HFFc6 (cell line): ENCODE measurements around the gene NELFB. TPM values are rescaled to one million over a fixed set of nuclear protein-coding genes. Genes with fewer than 3 reads are reported as not detected.
A peak's percentile ranks its signal among the peaks of the same experiment; 100 is the strongest.

Experiments
- DNase-seq: peaks from one replicate; pipeline ENCODE4 v3.0.0-alpha.2; 2018
- H3K27ac Mint-ChIP-seq: 2 replicates; pipeline ENCODE4 v1.8.0; 2020; ENCODE audit warnings: mild to moderate bottlenecking, mixed read lengths
- H3K27me3 Mint-ChIP-seq: 2 replicates; pipeline ENCODE4 v1.8.0; 2021; ENCODE audit warnings: mild to moderate bottlenecking, moderate library complexity, mixed read lengths; ENCODE audit not compliant: insufficient read depth
- H3K36me3 Mint-ChIP-seq: 2 replicates; pipeline ENCODE4 v1.8.0; 2021; ENCODE audit warnings: low read depth, mixed read lengths
- H3K4me1 Mint-ChIP-seq: 2 replicates; pipeline ENCODE4 v1.8.0; 2020; ENCODE audit warnings: low read depth, mixed read lengths
- H3K4me3 Mint-ChIP-seq: 2 replicates; pipeline ENCODE4 v1.8.0; 2020; ENCODE audit warnings: mild to moderate bottlenecking, moderate library complexity, mixed read lengths
- H3K9me3 Mint-ChIP-seq: 2 replicates; pipeline ENCODE4 v1.8.0; 2020; ENCODE audit warnings: mild to moderate bottlenecking, mixed read lengths
- long read RNA-seq: library from polyadenylated mRNA; unstranded; transcript quantifications from one replicate; pipeline ENCODE4 v2.0.0, GENCODE V29; 2019
- total RNA-seq, 6 experiments: library from RNA; stranded (reverse); fragmentation: NEBNext Ultra II Directional; extraction: Animal tissue kit (Norgen Biotek cat#: 25700); gene quantifications; 2 replicates in 1 of 6; 3 replicates in 5 of 6; pipeline ENCODE4 v1.2.3, GENCODE V29; 2021
- TF ChIP-seq, protein P1 (sequence below): fragments of 200-600 bp; sonication (generic); IDR thresholded peaks from 2 replicates; pipeline ENCODE4 v1.5.0; 2021; ENCODE audit warnings: antibody characterized with exemption, mild to moderate bottlenecking

NELFB gene
- 10 to 100 TPM; 48.5 to 59.9 (median 52.7) TPM for total RNA-seq
- long read RNA-seq, partial matches to known transcripts = 9 of 12 reads
- long read RNA-seq, other reads (novel, unspliced or antisense) = 3 of 12 reads

DNA sequence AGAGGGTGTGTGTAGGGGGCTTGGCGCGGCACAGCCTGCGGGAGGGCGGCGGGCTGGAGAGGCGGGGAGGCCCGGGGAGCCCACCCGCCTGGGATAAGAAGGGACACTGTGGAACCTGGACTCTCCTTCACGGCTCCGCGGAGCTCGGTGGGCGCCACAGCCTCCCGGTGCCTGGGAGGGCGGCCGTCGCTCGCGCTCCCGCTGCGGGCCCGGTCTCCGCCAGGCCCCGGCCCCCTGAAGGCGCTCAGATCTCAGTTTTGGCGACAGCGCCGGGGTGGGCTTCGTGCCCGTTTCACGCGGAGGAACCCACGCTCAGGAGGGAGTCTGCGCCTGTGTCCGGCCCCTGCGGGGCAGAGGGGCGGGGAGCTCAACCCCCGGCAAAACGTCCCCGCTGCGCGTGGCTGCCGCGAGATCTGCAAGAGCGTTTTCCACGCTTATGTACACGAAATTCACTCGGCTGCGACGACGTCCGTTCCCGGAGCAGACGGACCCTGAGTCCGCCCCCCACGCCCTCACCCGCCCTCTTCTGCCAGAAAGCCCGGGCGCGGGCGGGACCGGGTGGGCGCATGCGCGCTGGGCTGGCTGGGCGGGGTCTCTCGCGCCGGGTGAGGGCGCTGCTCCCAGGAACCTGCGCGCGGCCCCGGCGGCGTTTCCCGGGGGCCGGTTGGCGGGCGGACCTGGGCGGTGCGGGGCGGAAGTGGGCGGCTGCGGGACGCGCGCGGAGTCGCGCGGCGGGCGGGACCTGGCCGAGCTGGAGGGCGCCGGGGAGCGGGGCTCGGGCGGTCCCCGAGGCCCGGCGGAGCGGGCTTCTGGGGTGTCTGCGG, at the start of gene NELFB:
Gene NELFB (plus strand): TSS at position 704 of the 824 bp plus-strand sequence.
- Mint-ChIP-seq H3K4me1 (peaks cover 13% of the 10 kb centered on the region), H3K27me3 (no peaks in the 10 kb centered on the region; the same call in 1 of the 2 replicates), H3K27ac (peak within 1 kb of the TSS; percentile 76), H3K36me3 (no peaks in the 10 kb centered on the region), H3K4me3 (peak within 1 kb of the TSS; percentile 93), H3K9me3 (no peaks in the 10 kb centered on the region)
- TF ChIP-seq, protein P1, sequence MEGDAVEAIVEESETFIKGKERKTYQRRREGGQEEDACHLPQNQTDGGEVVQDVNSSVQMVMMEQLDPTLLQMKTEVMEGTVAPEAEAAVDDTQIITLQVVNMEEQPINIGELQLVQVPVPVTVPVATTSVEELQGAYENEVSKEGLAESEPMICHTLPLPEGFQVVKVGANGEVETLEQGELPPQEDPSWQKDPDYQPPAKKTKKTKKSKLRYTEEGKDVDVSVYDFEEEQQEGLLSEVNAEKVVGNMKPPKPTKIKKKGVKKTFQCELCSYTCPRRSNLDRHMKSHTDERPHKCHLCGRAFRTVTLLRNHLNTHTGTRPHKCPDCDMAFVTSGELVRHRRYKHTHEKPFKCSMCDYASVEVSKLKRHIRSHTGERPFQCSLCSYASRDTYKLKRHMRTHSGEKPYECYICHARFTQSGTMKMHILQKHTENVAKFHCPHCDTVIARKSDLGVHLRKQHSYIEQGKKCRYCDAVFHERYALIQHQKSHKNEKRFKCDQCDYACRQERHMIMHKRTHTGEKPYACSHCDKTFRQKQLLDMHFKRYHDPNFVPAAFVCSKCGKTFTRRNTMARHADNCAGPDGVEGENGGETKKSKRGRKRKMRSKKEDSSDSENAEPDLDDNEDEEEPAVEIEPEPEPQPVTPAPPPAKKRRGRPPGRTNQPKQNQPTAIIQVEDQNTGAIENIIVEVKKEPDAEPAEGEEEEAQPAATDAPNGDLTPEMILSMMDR = peak; percentile 33; the same call in 1 of the 2 replicates
- peak; percentile 78 for DNase-seq

DNA sequence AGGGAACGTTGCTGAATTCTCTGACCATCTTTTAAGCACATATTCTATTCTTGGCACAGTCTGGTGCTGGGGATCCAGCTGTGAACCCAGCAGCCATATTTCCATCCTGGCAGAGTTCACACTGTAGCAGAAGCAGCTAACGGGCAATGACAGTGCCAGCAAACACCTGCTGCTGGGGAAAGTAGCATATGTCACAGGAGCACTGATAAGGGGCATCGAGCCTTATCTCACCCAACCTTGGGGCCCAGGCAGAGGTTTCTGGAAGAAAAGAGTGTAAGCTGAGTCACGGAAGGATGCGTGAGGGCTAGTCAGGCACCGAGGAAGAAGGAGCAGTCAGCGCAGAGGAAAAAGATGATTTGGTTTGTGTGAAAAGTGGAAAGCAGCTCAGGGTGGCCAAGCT, 48.5 kb upstream of the NELFB start:
- Mint-ChIP-seq H3K9me3 (no peaks in the 10 kb centered on the region), H3K27me3 (peaks cover 3% of the 10 kb centered on the region), H3K4me1 (peaks cover 33% of the 10 kb centered on the region), H3K4me3 (peak overlapping the region; percentile 98), H3K27ac (peak overlapping the region; percentile 85), H3K36me3 (peaks cover 20% of the 10 kb centered on the region)
- no peak for DNase-seq
- TF ChIP-seq, protein P1 = no peak

DNA sequence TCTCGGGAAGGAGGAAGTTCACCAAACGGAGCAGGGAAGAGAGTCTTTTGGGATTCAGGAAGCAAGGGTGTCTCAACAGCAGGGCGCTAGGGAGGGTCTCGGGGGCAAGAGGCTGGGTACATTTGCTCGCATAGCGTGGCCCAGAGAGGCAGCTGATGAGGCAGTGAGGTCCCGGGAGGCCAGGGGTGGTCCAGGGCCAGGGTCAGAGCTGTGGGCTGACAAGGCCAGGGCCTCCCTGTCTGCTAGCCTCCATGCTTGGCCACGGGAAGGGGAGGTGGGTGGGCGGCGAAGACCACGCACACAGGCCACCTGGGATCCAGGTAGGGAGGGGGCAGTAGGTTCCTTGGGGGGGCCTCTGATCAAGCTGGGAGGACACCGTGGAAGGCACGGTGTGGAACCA, 43.6 kb upstream of the NELFB start:
- DNase-seq = no peak
- TF ChIP-seq, protein P1 = no peak
- Mint-ChIP-seq H3K27me3 (peaks cover 2% of the 10 kb centered on the region), H3K4me3 (no peak overlapping the region), H3K27ac (peak overlapping the region; percentile 18; the same call in 1 of the 2 replicates), H3K36me3 (peaks cover 18% of the 10 kb centered on the region), H3K9me3 (no peaks in the 10 kb centered on the region), H3K4me1 (peaks cover 12% of the 10 kb centered on the region)

DNA sequence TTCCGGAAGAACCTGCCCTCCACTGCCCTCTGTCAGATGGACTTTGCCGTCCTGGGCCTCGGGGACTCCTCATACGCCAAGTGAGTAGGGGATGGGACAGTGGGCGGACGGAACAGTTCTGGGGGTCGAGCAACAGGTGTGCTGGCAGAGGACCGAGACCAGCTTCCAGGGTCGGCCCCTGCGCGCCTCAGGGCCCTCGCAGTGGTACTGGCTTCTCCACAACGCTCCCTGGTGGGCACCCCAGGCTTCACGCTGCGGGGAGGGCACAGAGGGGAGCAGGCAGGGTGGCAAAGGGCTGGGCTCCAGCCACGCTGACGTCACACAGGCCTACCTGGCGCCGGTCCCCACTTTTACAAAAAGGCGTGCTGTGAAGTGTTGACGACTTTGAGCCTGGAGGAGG, 42.6 kb upstream of the NELFB start:
- no peak overlapping the region for H3K27ac Mint-ChIP-seq
- no peaks in the 10 kb centered on the region for H3K9me3 Mint-ChIP-seq
- peaks cover 2% of the 10 kb centered on the region for H3K27me3 Mint-ChIP-seq
- no peak overlapping the region for H3K4me3 Mint-ChIP-seq
- H3K4me1 Mint-ChIP-seq = peaks cover 2% of the 10 kb centered on the region
- TF ChIP-seq, protein P1 = peak; percentile 17; the same call in 1 of the 2 replicates
- peaks cover 8% of the 10 kb centered on the region for H3K36me3 Mint-ChIP-seq
- no peak for DNase-seq

DNA sequence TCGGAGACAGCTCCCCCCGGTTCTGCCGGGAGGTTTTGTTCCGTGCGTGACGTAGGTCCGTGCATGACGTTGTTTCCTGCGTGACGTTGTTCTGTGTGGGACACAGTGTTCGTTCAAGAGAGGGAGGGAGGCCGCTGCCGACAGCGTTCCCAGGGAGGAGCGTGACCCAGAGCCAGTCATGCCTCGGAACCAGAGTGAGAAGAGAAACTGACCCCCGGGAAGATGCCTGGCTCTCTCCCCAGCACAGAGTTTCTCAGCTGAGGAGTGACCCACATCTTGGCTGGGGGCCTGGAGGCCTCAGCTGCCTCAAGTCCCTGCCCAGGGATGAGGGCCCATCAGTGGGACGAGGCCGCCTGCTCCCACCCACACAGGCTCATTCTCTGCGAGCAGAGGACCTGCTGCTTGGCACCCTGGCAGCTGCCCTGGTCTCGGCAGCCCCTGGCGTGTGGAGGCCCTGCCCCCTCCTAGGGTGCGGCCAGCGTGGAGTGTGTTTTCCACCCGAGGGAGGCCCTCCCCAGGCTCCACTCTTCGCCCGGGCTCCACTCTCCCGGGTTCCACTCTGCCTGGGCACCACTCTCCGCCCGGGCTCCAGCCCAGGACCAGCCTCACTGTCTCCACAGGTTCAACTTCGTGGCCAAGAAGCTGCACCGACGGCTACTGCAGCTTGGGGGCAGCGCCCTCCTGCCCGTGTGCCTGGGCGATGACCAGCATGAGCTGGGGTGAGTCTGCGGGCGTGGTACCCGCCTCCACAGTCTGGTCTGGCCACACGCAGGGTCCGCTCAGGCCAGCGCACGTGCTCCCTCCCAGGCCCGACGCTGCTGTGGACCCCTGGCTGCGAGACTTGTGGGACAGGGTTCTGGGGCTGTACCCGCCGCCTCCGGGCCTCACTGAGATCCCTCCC, 41.7 kb upstream of the NELFB start:
- peaks cover 6% of the 10 kb centered on the region; the same call in 1 of the 2 replicates for H3K36me3 Mint-ChIP-seq
- no peak overlapping the region for H3K27ac Mint-ChIP-seq
- H3K27me3 Mint-ChIP-seq = peaks cover 2% of the 10 kb centered on the region
- DNase-seq = no peak
- no peaks in the 10 kb centered on the region for H3K9me3 Mint-ChIP-seq
- H3K4me3 Mint-ChIP-seq = no peak overlapping the region
- no peaks in the 10 kb centered on the region; the same call in 1 of the 2 replicates for H3K4me1 Mint-ChIP-seq
- TF ChIP-seq, protein P1 = peak; percentile 45; the same call in 1 of the 2 replicates
